Ishikawa (cell line): ENCODE results near the gene DGKE.

Experiments
- CEBPB ChIP-seq: IDR thresholded peaks from 2 replicates; pipeline ENCODE4 v1.6.1; 2012
- EP300 ChIP-seq: IDR thresholded peaks from 2 replicates; pipeline ENCODE4 v1.6.1; 2012; ENCODE audit warnings: borderline replicate concordance
- NFIC ChIP-seq: IDR thresholded peaks from 2 replicates; pipeline ENCODE4 v1.6.1; 2012
- RAD21 ChIP-seq: IDR thresholded peaks from 2 replicates; pipeline ENCODE4 v1.6.1; 2012; ENCODE audit warnings: low read depth
- TAF1 ChIP-seq: IDR thresholded peaks from 2 replicates; pipeline ENCODE4 v1.6.1; 2012; ENCODE audit warnings: low read depth, mild to moderate bottlenecking
- TF ChIP-seq, protein P1 (sequence below): IDR thresholded peaks from 2 replicates; pipeline ENCODE4 v1.6.1; 2012

GRCh38 chr17:56896968-56897359 lies 63.0 kb downstream of the DGKE start:
- TF ChIP-seq TAF1 (no peak), CEBPB (no peak), NFIC (no peak), RAD21 (no peak), EP300 (no peak)
- TF ChIP-seq, protein P1, sequence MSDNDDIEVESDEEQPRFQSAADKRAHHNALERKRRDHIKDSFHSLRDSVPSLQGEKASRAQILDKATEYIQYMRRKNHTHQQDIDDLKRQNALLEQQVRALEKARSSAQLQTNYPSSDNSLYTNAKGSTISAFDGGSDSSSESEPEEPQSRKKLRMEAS, result no peak
